Immature natural killer cell (primary cell): ENCODE results near the gene CRB1. TPM values are rescaled to one million over a fixed set of nuclear protein-coding genes. Genes with fewer than 3 reads are reported as not detected.

Source experiments
- DNase-seq, 3 donors: peaks; one replicate each; pipeline ENCODE4 v3.0.0; 2022; ENCODE audit warnings: mixed read lengths in 1 of 3
- H3K27ac Mint-ChIP-seq, 6 donors: one replicate each; pipeline ENCODE4 v1.8.0; 2020; ENCODE audit warnings: mixed read lengths in 6 of 6, mild to moderate bottlenecking in 5 of 6, inconsistent platforms in 4 of 6, moderate library complexity in 3 of 6
- H3K27me3 Mint-ChIP-seq, 3 donors: one replicate each; pipeline ENCODE4 v1.8.0; 2020 to 2021; ENCODE audit warnings: low read depth in 3 of 3, mild to moderate bottlenecking in 3 of 3, mixed read lengths in 3 of 3, moderate library complexity in 3 of 3, inconsistent platforms in 1 of 3
- H3K36me3 Mint-ChIP-seq, 3 donors: one replicate each; pipeline ENCODE4 v1.8.0; 2020; ENCODE audit warnings: mixed read lengths in 3 of 3, inconsistent platforms in 2 of 3, mild to moderate bottlenecking in 2 of 3
- H3K4me1 Mint-ChIP-seq, 2 donors: one replicate each; pipeline ENCODE4 v1.8.0; 2020; ENCODE audit warnings: inconsistent platforms in 2 of 2, mild to moderate bottlenecking in 2 of 2, mixed read lengths in 2 of 2, moderate library complexity in 1 of 2
- H3K4me3 Mint-ChIP-seq, 5 donors: one replicate each; pipeline ENCODE4 v1.8.0; 2020; ENCODE audit warnings: mild to moderate bottlenecking in 5 of 5, mixed read lengths in 5 of 5, inconsistent platforms in 3 of 5, moderate library complexity in 3 of 5
- H3K9me3 Mint-ChIP-seq, 6 donors: one replicate each; pipeline ENCODE4 v1.8.0; 2020; ENCODE audit warnings: mild to moderate bottlenecking in 6 of 6, mixed read lengths in 6 of 6, inconsistent platforms in 4 of 6, moderate library complexity in 3 of 6
- polyA plus RNA-seq, 3 donors: library from polyadenylated mRNA; unstranded; fragments of 300-500 nt; fragmentation: Illumina TruSeq; gene quantifications; one replicate each; pipeline ENCODE4 v1.2.3, GENCODE V29; 2021

The CRB1 gene
- polyA plus RNA-seq, 3 donors from 2014 or later = 0.26 to 0.53 TPM; not detected in 1

DNA sequence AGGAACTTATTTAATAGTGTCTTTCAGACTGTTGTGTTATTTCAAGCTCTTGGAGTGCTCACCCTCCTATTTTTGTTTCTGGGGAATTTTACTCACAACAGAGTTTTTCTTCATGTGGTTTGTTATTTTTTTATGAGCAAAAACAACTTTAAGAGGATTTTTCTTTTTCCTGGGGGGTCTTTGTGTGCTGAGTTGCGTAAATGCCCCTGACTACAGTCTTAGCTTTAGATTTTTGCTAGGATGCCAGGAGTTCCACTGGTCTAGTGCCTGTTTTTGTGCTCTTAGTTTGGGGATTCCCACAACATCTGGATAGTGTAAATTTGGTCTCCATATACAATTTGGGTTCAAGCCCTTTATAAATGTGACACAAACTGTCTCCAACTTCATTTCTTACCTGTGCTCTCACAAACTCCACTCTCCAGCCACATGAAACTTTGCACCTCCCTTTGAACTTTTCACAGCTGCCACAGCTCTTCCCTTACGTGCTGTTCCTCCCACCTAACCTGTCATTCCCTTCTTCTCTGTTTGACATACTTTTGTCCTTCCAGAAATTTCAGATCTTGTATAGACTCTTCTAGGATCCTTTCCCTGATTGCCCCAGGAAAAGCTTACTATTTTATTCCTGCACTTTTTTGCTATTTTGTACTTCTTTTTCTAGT, 180.2 kb downstream of the CRB1 start:
- H3K36me3 Mint-ChIP-seq = no peaks in the 10 kb centered on the region
- H3K4me1 Mint-ChIP-seq = no peaks in the 10 kb centered on the region
- H3K27ac Mint-ChIP-seq = no peak overlapping the region
- no peaks in the 10 kb centered on the region for H3K9me3 Mint-ChIP-seq
- peaks cover 3 to 8% (median 5%) of the 10 kb centered on the region in 3 donors for H3K27me3 Mint-ChIP-seq
- no peak for DNase-seq
- H3K4me3 Mint-ChIP-seq = no peak overlapping the region

DNA sequence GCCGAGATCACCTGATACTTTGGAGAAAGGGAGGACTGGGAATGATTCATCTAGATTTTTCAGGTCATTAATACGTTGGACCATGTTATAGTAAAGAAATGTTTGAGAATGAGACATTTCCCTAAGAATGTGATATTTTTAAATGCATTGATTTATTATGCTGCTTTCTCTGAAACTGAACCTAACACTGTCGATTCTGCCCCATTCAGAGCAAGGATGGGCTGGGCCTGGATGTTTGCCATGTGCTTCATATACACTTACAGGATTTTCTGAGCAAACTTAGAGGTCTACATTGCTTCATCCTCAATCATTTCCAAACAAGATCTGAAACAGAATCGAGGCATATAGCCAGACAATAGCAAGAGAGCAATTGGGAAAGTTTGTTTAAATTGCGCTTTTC, 183.3 kb downstream of the CRB1 start:
- no peak overlapping the region for H3K27ac Mint-ChIP-seq
- no peaks in the 10 kb centered on the region for H3K9me3 Mint-ChIP-seq
- no peaks in the 10 kb centered on the region for H3K36me3 Mint-ChIP-seq
- peaks cover 2 to 5% (median 3%) of the 10 kb centered on the region in 3 donors for H3K27me3 Mint-ChIP-seq
- H3K4me3 Mint-ChIP-seq = no peak overlapping the region
- H3K4me1 Mint-ChIP-seq = no peaks in the 10 kb centered on the region
- no peak for DNase-seq

- DNase-seq = no peak
- H3K27me3 Mint-ChIP-seq = peaks cover 1 to 4% (median 1%) of the 10 kb centered on the region in 3 donors
- no peaks in the 10 kb centered on the region for H3K36me3 Mint-ChIP-seq
- no peaks in the 10 kb centered on the region for H3K4me1 Mint-ChIP-seq
- no peak overlapping the region for H3K4me3 Mint-ChIP-seq
- H3K9me3 Mint-ChIP-seq = no peaks in the 10 kb centered on the region
- no peak overlapping the region for H3K27ac Mint-ChIP-seq
These were observed 185.5 kb downstream of the CRB1 start for GRCh38 chr1:197453376-197454058.

- no peak for DNase-seq
- Mint-ChIP-seq H3K4me1 (no peaks in the 10 kb centered on the region), H3K4me3 (no peak overlapping the region), H3K27me3 (peaks cover 0 to 4% (median 0%) of the 10 kb centered on the region in 3 donors), H3K27ac (no peak overlapping the region), H3K36me3 (no peaks in the 10 kb centered on the region), H3K9me3 (no peaks in the 10 kb centered on the region)
These were observed 194.5 kb downstream of the CRB1 start for GRCh38 chr1:197462539-197462938.

GRCh38 chr1:197463142-197463541, 195.1 kb downstream of the CRB1 start:
- H3K4me3 Mint-ChIP-seq = no peak overlapping the region
- DNase-seq = no peak
- peaks cover 0 to 7% (median 0%) of the 10 kb centered on the region in 3 donors for H3K27me3 Mint-ChIP-seq
- H3K9me3 Mint-ChIP-seq = no peaks in the 10 kb centered on the region
- H3K27ac Mint-ChIP-seq = no peak overlapping the region
- H3K36me3 Mint-ChIP-seq = no peaks in the 10 kb centered on the region
- H3K4me1 Mint-ChIP-seq = no peaks in the 10 kb centered on the region

DNA sequence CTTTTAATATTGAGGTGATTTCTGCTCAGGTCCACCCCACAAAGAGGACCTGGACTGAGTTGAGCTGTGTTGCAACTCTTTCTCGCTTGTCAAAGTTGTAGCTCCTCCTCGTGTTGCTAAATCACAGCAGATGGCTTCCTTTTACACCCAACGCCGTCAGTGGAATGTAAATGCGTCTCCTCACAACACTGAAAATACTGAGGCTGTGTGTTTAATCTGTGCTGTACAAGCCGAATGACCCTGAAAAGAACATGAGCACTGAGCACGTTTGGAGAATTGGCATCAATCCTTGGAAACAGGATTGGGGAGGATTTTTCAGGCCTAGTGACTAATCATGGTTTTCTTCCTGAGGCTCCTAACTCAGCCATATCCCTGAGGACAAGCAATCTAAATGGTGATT, 196.0 kb downstream of the CRB1 start:
- H3K36me3 Mint-ChIP-seq = no peaks in the 10 kb centered on the region
- no peak for DNase-seq
- peaks cover 0 to 7% (median 0%) of the 10 kb centered on the region in 3 donors for H3K27me3 Mint-ChIP-seq
- H3K27ac Mint-ChIP-seq = no peak overlapping the region
- H3K9me3 Mint-ChIP-seq = no peaks in the 10 kb centered on the region
- H3K4me1 Mint-ChIP-seq = no peaks in the 10 kb centered on the region
- no peak overlapping the region for H3K4me3 Mint-ChIP-seq

- H3K27me3 Mint-ChIP-seq = peaks cover 0 to 7% (median 0%) of the 10 kb centered on the region in 3 donors
- H3K4me3 Mint-ChIP-seq = no peak overlapping the region
- no peaks in the 10 kb centered on the region for H3K9me3 Mint-ChIP-seq
- no peak for DNase-seq
- H3K4me1 Mint-ChIP-seq = no peaks in the 10 kb centered on the region
- H3K36me3 Mint-ChIP-seq = no peaks in the 10 kb centered on the region
- H3K27ac Mint-ChIP-seq = no peak overlapping the region
These were observed 197.7 kb downstream of the CRB1 start for GRCh38 chr1:197465528-197466327.

- Mint-ChIP-seq H3K36me3 (no peaks in the 10 kb centered on the region), H3K27ac (no peak overlapping the region), H3K9me3 (no peaks in the 10 kb centered on the region), H3K4me1 (no peaks in the 10 kb centered on the region), H3K4me3 (no peak overlapping the region), H3K27me3 (peaks cover 0 to 7% (median 2%) of the 10 kb centered on the region in 3 donors)
- DNase-seq = no peak
These were observed 198.8 kb downstream of the CRB1 start for GRCh38 chr1:197466813-197467212.

DNA sequence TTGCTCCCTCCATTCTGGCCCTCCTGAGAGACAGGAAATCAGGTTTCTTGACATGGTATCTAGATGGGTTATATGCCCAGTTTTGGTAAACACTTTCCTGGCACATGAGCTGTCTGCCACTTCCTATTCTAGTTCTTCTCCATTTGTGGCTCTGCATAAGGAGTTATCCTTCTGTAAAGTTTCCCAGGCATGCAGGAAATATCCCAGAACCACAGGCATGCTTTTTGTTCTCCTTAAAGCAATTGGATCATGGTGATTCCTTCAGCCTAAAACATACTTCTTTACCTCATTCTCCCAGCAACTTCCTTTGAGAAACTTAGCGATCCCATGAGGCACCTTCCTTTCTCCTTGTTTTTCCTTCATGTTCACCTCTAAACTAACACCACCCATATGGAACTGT, 199.8 kb downstream of the CRB1 start:
- DNase-seq = no peak
- H3K27ac Mint-ChIP-seq = no peak overlapping the region
- H3K9me3 Mint-ChIP-seq = no peaks in the 10 kb centered on the region

DNA sequence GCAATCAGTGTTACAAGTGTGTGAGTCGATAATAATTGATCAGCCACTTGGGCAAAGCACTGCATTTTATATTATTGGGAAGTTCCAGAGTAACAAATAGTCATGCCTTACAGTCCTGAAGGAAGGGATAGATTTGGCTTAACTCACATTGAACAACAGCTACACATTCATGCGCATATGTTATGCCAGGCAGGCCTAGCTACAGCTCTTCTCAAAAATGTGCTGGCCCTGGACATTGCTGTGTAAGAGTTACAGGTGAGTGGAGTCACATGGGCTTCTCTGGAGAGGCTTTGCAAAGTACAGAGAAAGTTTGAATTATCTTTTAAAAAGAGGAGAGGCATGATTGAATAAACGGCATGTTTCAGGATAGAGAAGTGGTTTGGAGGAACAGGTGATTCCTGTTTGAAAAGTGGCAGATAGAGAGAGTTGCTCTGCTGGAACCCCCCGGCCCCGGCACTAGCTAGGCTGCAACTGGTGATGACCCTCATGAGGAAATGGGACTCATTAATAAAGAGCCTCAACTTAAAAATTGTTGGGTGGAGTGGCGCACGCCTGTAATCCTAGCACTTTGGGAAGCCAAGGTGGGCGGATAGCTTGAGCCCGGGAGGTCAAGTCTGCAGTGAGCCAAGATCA, 200.6 kb downstream of the CRB1 start:
- H3K36me3 Mint-ChIP-seq = no peaks in the 10 kb centered on the region
- no peaks in the 10 kb centered on the region for H3K9me3 Mint-ChIP-seq
- H3K4me1 Mint-ChIP-seq = no peaks in the 10 kb centered on the region
- no peak overlapping the region for H3K27ac Mint-ChIP-seq
- H3K27me3 Mint-ChIP-seq = peaks cover 0 to 7% (median 2%) of the 10 kb centered on the region in 3 donors
- DNase-seq = no peak
- no peak overlapping the region for H3K4me3 Mint-ChIP-seq

More for the DNA sequence above, 199.8 kb downstream of the CRB1 start:
- H3K4me1 Mint-ChIP-seq = no peaks in the 10 kb centered on the region
- peaks cover 0 to 7% (median 2%) of the 10 kb centered on the region in 3 donors for H3K27me3 Mint-ChIP-seq
- no peaks in the 10 kb centered on the region for H3K36me3 Mint-ChIP-seq
- H3K4me3 Mint-ChIP-seq = no peak overlapping the region

GRCh38 chr1:197469620-197470210, 201.7 kb downstream of the CRB1 start:
- no peaks in the 10 kb centered on the region for H3K4me1 Mint-ChIP-seq
- no peak overlapping the region for H3K27ac Mint-ChIP-seq
- H3K27me3 Mint-ChIP-seq = peaks cover 0 to 7% (median 2%) of the 10 kb centered on the region in 3 donors
- no peak for DNase-seq
- H3K9me3 Mint-ChIP-seq = no peaks in the 10 kb centered on the region
- H3K4me3 Mint-ChIP-seq = no peak overlapping the region
- no peaks in the 10 kb centered on the region for H3K36me3 Mint-ChIP-seq

- Mint-ChIP-seq H3K4me3 (no peak overlapping the region), H3K27me3 (peaks cover 0 to 7% (median 7%) of the 10 kb centered on the region in 3 donors), H3K9me3 (no peaks in the 10 kb centered on the region), H3K36me3 (no peaks in the 10 kb centered on the region), H3K4me1 (no peaks in the 10 kb centered on the region), H3K27ac (no peak overlapping the region)
- no peak for DNase-seq
These were observed 202.3 kb downstream of the CRB1 start for GRCh38 chr1:197470330-197470729.

DNA sequence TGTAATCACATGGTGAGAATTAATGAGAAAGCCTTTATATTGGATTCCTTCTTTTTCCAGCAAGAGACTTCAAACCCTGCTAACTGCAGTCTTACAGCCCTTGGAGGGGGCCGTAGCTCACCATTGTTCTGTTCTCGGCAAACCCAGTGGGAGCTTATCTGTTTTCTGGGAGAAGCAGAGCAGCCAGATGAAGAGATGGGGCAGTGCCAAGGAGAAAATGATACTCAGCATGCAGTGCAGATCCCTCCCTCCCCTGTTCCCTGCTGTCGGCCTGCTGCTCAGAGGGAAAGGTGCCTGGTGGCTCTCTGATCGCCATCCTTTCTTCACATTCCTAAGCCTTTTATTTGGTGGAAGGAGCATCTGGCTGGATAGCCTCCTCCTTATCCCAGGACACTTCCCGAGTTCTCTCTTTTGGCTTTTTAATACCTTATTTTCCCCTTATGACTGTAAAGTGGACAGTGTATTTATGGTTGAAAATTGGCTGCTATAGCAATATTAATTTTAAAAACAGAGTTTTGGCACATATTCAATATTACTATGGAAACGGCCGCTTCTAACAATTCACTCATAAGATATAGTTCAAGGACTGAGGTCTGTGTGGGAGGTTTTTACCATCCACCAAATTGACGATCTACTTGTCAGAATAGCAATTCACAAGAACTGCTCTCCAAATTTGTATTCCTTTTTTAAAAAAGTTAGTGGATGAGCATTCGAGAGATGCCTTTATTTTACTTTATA, 203.4 kb downstream of the CRB1 start:
- no peak overlapping the region for H3K27ac Mint-ChIP-seq
- no peaks in the 10 kb centered on the region for H3K36me3 Mint-ChIP-seq
- H3K9me3 Mint-ChIP-seq = no peaks in the 10 kb centered on the region
- H3K4me1 Mint-ChIP-seq = no peaks in the 10 kb centered on the region
- peaks cover 0 to 7% (median 6%) of the 10 kb centered on the region in 3 donors for H3K27me3 Mint-ChIP-seq
- no peak overlapping the region for H3K4me3 Mint-ChIP-seq
- no peak for DNase-seq
